Measurements from ENCODE around the gene SUSD3.

- TF ChIP-seq CTCF (conservative IDR thresholded peaks at IDR 0.05), result no peak
- no peak for TF ChIP-seq ZFX (IDR thresholded peaks at IDR 0.05)
Observed at GRCh38 chr9:93122721-93123221, 64.3 kb downstream of the SUSD3 start.
